ENCODE data around the gene CIDEC. TPM values are rescaled to one million over a fixed set of nuclear protein-coding genes. Genes with fewer than 3 reads are reported as not detected.

Gene CIDEC
- polyA plus RNA-seq, 3 donors: 0.08 TPM; not detected in 2

- whole genome bisulfite sequencing (ENCODE audit: insufficient coverage): 7% methylated on average over 3 of the region's 4 CpGs
- Mint-ChIP-seq H3K4me1 (peaks cover 31% of the 10 kb centered on the region), H3K27ac (no peak overlapping the region), H3K4me3 (no peak overlapping the region), H3K36me3 (no peaks in the 10 kb centered on the region), H3K9me3 (no peaks in the 10 kb centered on the region), H3K27me3 (ENCODE audit: low read depth in 3 of 3) (peaks cover 0 to 2% (median 0%) of the 10 kb centered on the region in 3 donors)
- no peak for DNase-seq
- H3K9me3 ChIP-seq (replicated peaks in 1 of 2; ENCODE audit: control insufficient read depth in 1 of 2, insufficient read depth in 1 of 2, low read length in 2 of 2): no peaks in the 10 kb centered on the region
- peaks cover 7 to 14% of the 10 kb centered on the region in 2 donors for H3K4me1 ChIP-seq (ENCODE audit: control insufficient read depth in 1 of 2, insufficient read depth in 2 of 2, low read length in 2 of 2)
- no peaks in the 10 kb centered on the region for H3K79me2 ChIP-seq (ENCODE audit: insufficient read depth, low read length)
- intact Hi-C loops (cut with micrococcal nuclease): no loop called here
- H3K9ac ChIP-seq (ENCODE audit: insufficient read depth, low read length, poor library complexity, severe bottlenecking): no peak overlapping the region
- H3K36me3 ChIP-seq (replicated peaks in 1 of 2; ENCODE audit: control insufficient read depth in 1 of 2, insufficient read depth in 2 of 2, low read length in 2 of 2): no peaks in the 10 kb centered on the region
- no peaks in the 10 kb centered on the region for H3K27me3 ChIP-seq (ENCODE audit: control insufficient read depth in 2 of 2, insufficient read depth in 2 of 2, low read length in 2 of 2)
- H3K4me3 ChIP-seq (replicated peaks in 1 of 3; ENCODE audit: low read depth in 2 of 3, low read length in 3 of 3): no peak overlapping the region
- H3K27ac ChIP-seq (ENCODE audit: low read depth in 1 of 2, low read length in 2 of 2): no peak overlapping the region
- H3K4me2 ChIP-seq (replicated peaks; ENCODE audit: extremely low read depth, low read length, poor library complexity, severe bottlenecking): no peak overlapping the region
- H4K20me1 ChIP-seq (ENCODE audit: insufficient read depth, low read length): no peaks in the 10 kb centered on the region
- TF ChIP-seq, protein P1, sequence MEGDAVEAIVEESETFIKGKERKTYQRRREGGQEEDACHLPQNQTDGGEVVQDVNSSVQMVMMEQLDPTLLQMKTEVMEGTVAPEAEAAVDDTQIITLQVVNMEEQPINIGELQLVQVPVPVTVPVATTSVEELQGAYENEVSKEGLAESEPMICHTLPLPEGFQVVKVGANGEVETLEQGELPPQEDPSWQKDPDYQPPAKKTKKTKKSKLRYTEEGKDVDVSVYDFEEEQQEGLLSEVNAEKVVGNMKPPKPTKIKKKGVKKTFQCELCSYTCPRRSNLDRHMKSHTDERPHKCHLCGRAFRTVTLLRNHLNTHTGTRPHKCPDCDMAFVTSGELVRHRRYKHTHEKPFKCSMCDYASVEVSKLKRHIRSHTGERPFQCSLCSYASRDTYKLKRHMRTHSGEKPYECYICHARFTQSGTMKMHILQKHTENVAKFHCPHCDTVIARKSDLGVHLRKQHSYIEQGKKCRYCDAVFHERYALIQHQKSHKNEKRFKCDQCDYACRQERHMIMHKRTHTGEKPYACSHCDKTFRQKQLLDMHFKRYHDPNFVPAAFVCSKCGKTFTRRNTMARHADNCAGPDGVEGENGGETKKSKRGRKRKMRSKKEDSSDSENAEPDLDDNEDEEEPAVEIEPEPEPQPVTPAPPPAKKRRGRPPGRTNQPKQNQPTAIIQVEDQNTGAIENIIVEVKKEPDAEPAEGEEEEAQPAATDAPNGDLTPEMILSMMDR (IDR thresholded peaks at IDR 0.05): no peak
- peak overlapping the region; percentile 41 for H2AFZ ChIP-seq (ENCODE audit: insufficient read depth, low read depth, low read length, poor library complexity, severe bottlenecking)
Measured at GRCh38 chr3:9903238-9903624, 23.2 kb upstream of the CIDEC start.

GRCh38 chr3:9902372-9903237, 22.6 kb upstream of the CIDEC start, which contains the start of gene IL17RE:
Gene IL17RE, plus strand, starts transcription at chr3:9902848. Its CDS starts 85 bp downstream, at chr3:9902933.
- Histone ChIP-seq H2AFZ (ENCODE audit: insufficient read depth, low read depth, low read length, poor library complexity, severe bottlenecking) (peak within 1 kb of the TSS; percentile 58), H3K4me1 (ENCODE audit: control insufficient read depth in 1 of 2, insufficient read depth in 2 of 2, low read length in 2 of 2) (peaks cover 7 to 14% of the 10 kb centered on the region in 2 donors), H3K4me2 (replicated peaks; ENCODE audit: extremely low read depth, low read length, poor library complexity, severe bottlenecking) (no peak within 1 kb of the TSS), H3K36me3 (replicated peaks in 1 of 2; ENCODE audit: control insufficient read depth in 1 of 2, insufficient read depth in 2 of 2, low read length in 2 of 2) (no peaks in the 10 kb centered on the region), H3K9me3 (replicated peaks in 1 of 2; ENCODE audit: control insufficient read depth in 1 of 2, insufficient read depth in 1 of 2, low read length in 2 of 2) (no peaks in the 10 kb centered on the region), H4K20me1 (ENCODE audit: insufficient read depth, low read length) (no peaks in the 10 kb centered on the region), H3K4me3 (replicated peaks in 1 of 3; ENCODE audit: low read depth in 2 of 3, low read length in 3 of 3) (no peak within 1 kb of the TSS), H3K27ac (ENCODE audit: low read depth in 1 of 2, low read length in 2 of 2) (no peak within 1 kb of the TSS), H3K79me2 (ENCODE audit: insufficient read depth, low read length) (no peaks in the 10 kb centered on the region), H3K9ac (ENCODE audit: insufficient read depth, low read length, poor library complexity, severe bottlenecking) (no peak within 1 kb of the TSS), H3K27me3 (ENCODE audit: control insufficient read depth in 2 of 2, insufficient read depth in 2 of 2, low read length in 2 of 2) (no peaks in the 10 kb centered on the region)
- TF ChIP-seq, protein P1 (IDR thresholded peaks at IDR 0.05): no peak
- Mint-ChIP-seq H3K4me1 (peaks cover 32% of the 10 kb centered on the region), H3K4me3 (peak within 1 kb of the TSS in 1 of 2 donors; percentile 47), H3K27ac (no peak within 1 kb of the TSS), H3K9me3 (no peaks in the 10 kb centered on the region), H3K27me3 (ENCODE audit: low read depth in 3 of 3) (peaks cover 0 to 2% (median 0%) of the 10 kb centered on the region in 3 donors), H3K36me3 (no peaks in the 10 kb centered on the region)
- no peak for DNase-seq
- intact Hi-C loops (cut with micrococcal nuclease): no loop called here
- WGBS (ENCODE audit: insufficient coverage): 72% methylated on average over 10 of the region's 13 CpGs

All from CD14-positive monocyte (primary cell).